Thymus (tissue), 14 donors: ENCODE measurements around the gene ZNF502. TPM values are rescaled to one million over a fixed set of nuclear protein-coding genes. Genes with fewer than 3 reads are reported as not detected.
"Not testable (repeated sequence)": the region's sequence is repeated elsewhere in the genome, so short reads cannot be mapped to it uniquely, and the experiment has no call there.

ENCODE experiments used
- DNase-seq, 9 donors: peaks; one replicate each; pipeline ENCODE4 v3.0.0-alpha.2; 2013; ENCODE audit warnings: low spot score in 9 of 9, low read depth in 6 of 9, missing footprints in 1 of 9
- H3K27ac ChIP-seq, 2 donors: one replicate each; pipeline ENCODE4 v1.5.1; 2013; ENCODE audit warnings: control low read depth in 1 of 2, low read depth in 1 of 2, low read length in 1 of 2, mild to moderate bottlenecking in 1 of 2, moderate library complexity in 1 of 2
- H3K27me3 ChIP-seq, 2 donors: one replicate each; pipeline ENCODE4 v1.5.1; 2013; ENCODE audit warnings: low read length in 1 of 2; ENCODE audit not compliant: control insufficient read depth in 2 of 2, insufficient read depth in 1 of 2
- H3K36me3 ChIP-seq, 2 donors: one replicate each; pipeline ENCODE4 v1.5.1; 2013; ENCODE audit warnings: low read length in 1 of 2, mild to moderate bottlenecking in 1 of 2, moderate library complexity in 1 of 2; ENCODE audit not compliant: control insufficient read depth in 2 of 2, insufficient read depth in 2 of 2
- H3K4me1 ChIP-seq, 2 donors: one replicate each; pipeline ENCODE4 v1.5.1; 2013; ENCODE audit warnings: low read length in 2 of 2; ENCODE audit not compliant: control insufficient read depth in 2 of 2, insufficient read depth in 2 of 2
- H3K4me3 ChIP-seq, 2 donors: one replicate each; pipeline ENCODE4 v1.5.1; 2013; ENCODE audit warnings: low read length in 2 of 2, control low read depth in 1 of 2, mild to moderate bottlenecking in 1 of 2
- H3K9me3 ChIP-seq, 2 donors: one replicate each; pipeline ENCODE4 v1.5.1; 2013; ENCODE audit warnings: low read length in 1 of 2, mild to moderate bottlenecking in 1 of 2; ENCODE audit not compliant: control insufficient read depth in 2 of 2, insufficient read depth in 1 of 2
- WGBS: extraction: QIAGEN DNeasy Blood & Tissue Kit; methylation state at CpG from one replicate; pipeline ENCODE4 v1.1.7; 2013; 5-methylcytosine and 5-hydroxymethylcytosine counted together
- long read RNA-seq, 10 donors: transcript quantifications; one replicate each; lab custom pipeline, GENCODE V29; 2026
- polyA plus RNA-seq: library from polyadenylated mRNA; stranded (reverse); fragments of 200-250 nt; gene quantifications from one replicate; pipeline ENCODE4 v1.2.3, GENCODE V29; 2013
- total RNA-seq: library from RNA; stranded (reverse); fragments of 120-200 nt; gene quantifications from one replicate; pipeline ENCODE4 v1.2.4, GENCODE V29; 2013
- donor health status: healthy.

ZNF502 gene
- 4.9 TPM for total RNA-seq
- 4.7 TPM for polyA plus RNA-seq
- long read RNA-seq, donor 1 = 0 reads
- long read RNA-seq, donor 2, partial matches to known transcripts = 0 of 4 reads
- long read RNA-seq, donor 2, other reads (novel, unspliced or antisense) = 0 of 4 reads
- long read RNA-seq, donor 3, partial matches to known transcripts = 0 of 3 reads
- long read RNA-seq, donor 3, other reads (novel, unspliced or antisense) = 0 of 3 reads
- long read RNA-seq, donor 4, partial matches to known transcripts = 0 of 1 reads
- long read RNA-seq, donor 4, other reads (novel, unspliced or antisense) = 0 of 1 reads
- long read RNA-seq, donor 5, partial matches to known transcripts = 0 of 1 reads
- long read RNA-seq, donor 5, other reads (novel, unspliced or antisense) = 0 of 1 reads
- long read RNA-seq, donor 6, partial matches to known transcripts = 0 of 2 reads
- long read RNA-seq, donor 6, other reads (novel, unspliced or antisense) = 0 of 2 reads
- long read RNA-seq, donor 7, partial matches to known transcripts = 0 of 1 reads
- long read RNA-seq, donor 7, other reads (novel, unspliced or antisense) = 0 of 1 reads
- long read RNA-seq, donor 8, partial matches to known transcripts = 0 of 2 reads
- long read RNA-seq, donor 8, other reads (novel, unspliced or antisense) = 0 of 2 reads
- long read RNA-seq, donor 9, partial matches to known transcripts = 0 of 1 reads
- long read RNA-seq, donor 9, other reads (novel, unspliced or antisense) = 0 of 1 reads
- long read RNA-seq, donor 10, partial matches to known transcripts = 0 of 2 reads
- long read RNA-seq, donor 10, other reads (novel, unspliced or antisense) = 0 of 2 reads

GRCh38 chr3:44712455-44713075 is at the start of gene ZNF502:
ZNF502 (plus strand) TSS chr3:44712660; CDS start chr3:44720262, 7,602 bp downstream.
- Histone ChIP-seq H3K27ac (peak within 1 kb of the TSS; percentile 18 to 41), H3K36me3 (peaks cover 0 to 2% of the 10 kb centered on the region in 2 donors), H3K27me3 (no peaks in the 10 kb centered on the region), H3K4me1 (peaks cover 0 to 5% of the 10 kb centered on the region in 2 donors), H3K9me3 (peaks cover 1 to 25% of the 10 kb centered on the region in 2 donors), H3K4me3 (peak within 1 kb of the TSS; percentile 79 to 80)
- WGBS = 9% methylated on average over 36 of the region's 36 CpGs
- DNase-seq = peak in 8 of 9 donors; percentile 26 to 77 (median 42)

GRCh38 chr3:44665173-44665572 is 47.3 kb upstream of the ZNF502 start:
- 97% methylated on average over 3 of the region's 3 CpGs for whole genome bisulfite sequencing
- H3K4me1 ChIP-seq = no peaks in the 10 kb centered on the region
- no peak overlapping the region for H3K4me3 ChIP-seq

GRCh38 chr3:44666346-44666745 is 46.1 kb upstream of the ZNF502 start:
- H3K27ac ChIP-seq = no peak overlapping the region
- no peak overlapping the region for H3K4me3 ChIP-seq
- H3K9me3 ChIP-seq = no peaks in the 10 kb centered on the region
- no peaks in the 10 kb centered on the region for H3K4me1 ChIP-seq
- no peaks in the 10 kb centered on the region for H3K36me3 ChIP-seq
- 98% methylated on average over 4 of the region's 4 CpGs for WGBS
- H3K27me3 ChIP-seq = no peaks in the 10 kb centered on the region
- no peak for DNase-seq

More at GRCh38 chr3:44665173-44665572, 47.3 kb upstream of the ZNF502 start:
- Histone ChIP-seq H3K9me3 (no peaks in the 10 kb centered on the region), H3K36me3 (peaks cover 3 to 5% of the 10 kb centered on the region in 2 donors), H3K27me3 (no peaks in the 10 kb centered on the region), H3K27ac (no peak overlapping the region)
- DNase-seq = no peak

GRCh38 chr3:44669760-44670159 is 42.7 kb upstream of the ZNF502 start:
- H3K4me3 ChIP-seq = no peak overlapping the region
- H3K36me3 ChIP-seq = no peaks in the 10 kb centered on the region
- no peaks in the 10 kb centered on the region for H3K4me1 ChIP-seq
- H3K27ac ChIP-seq = no peak overlapping the region
- peaks cover 0 to 7% of the 10 kb centered on the region in 2 donors for H3K9me3 ChIP-seq
- DNase-seq = no peak
- 93% methylated on average over 6 of the region's 6 CpGs for WGBS
- no peaks in the 10 kb centered on the region for H3K27me3 ChIP-seq

GRCh38 chr3:44673466-44673865 is 39.0 kb upstream of the ZNF502 start:
- H3K36me3 ChIP-seq, H3K4me1 ChIP-seq, H3K27ac ChIP-seq, DNase-seq, H3K4me3 ChIP-seq, H3K27me3 ChIP-seq: not testable (repeated sequence)
- peaks cover 1 to 18% of the 10 kb centered on the region in 2 donors for H3K9me3 ChIP-seq
- WGBS = 97% methylated on average over 8 of the region's 8 CpGs

- peaks cover 1 to 18% of the 10 kb centered on the region in 2 donors for H3K9me3 ChIP-seq
- H3K4me3 ChIP-seq = no peak overlapping the region
- H3K27ac ChIP-seq = no peak overlapping the region
- H3K4me1 ChIP-seq = no peaks in the 10 kb centered on the region
- H3K36me3 ChIP-seq = no peaks in the 10 kb centered on the region
- no peak for DNase-seq
- no peaks in the 10 kb centered on the region for H3K27me3 ChIP-seq
- WGBS = 74% methylated on average over 2 of the region's 2 CpGs
These were observed 38.2 kb upstream of the ZNF502 start for GRCh38 chr3:44674211-44674610.

- H3K27me3 ChIP-seq = no peaks in the 10 kb centered on the region
- WGBS = 97% methylated on average over 5 of the region's 5 CpGs
- no peaks in the 10 kb centered on the region for H3K4me1 ChIP-seq
- H3K27ac ChIP-seq = no peak overlapping the region
- DNase-seq = no peak
- no peak overlapping the region for H3K4me3 ChIP-seq
- H3K9me3 ChIP-seq = peaks cover 1 to 18% of the 10 kb centered on the region in 2 donors
- no peaks in the 10 kb centered on the region for H3K36me3 ChIP-seq
These were observed 33.9 kb upstream of the ZNF502 start for GRCh38 chr3:44678480-44679116.

GRCh38 chr3:44680921-44681455 is 31.5 kb upstream of the ZNF502 start:
- Histone ChIP-seq H3K4me1 (peaks cover 4 to 6% of the 10 kb centered on the region in 2 donors), H3K4me3 (no peak overlapping the region), H3K9me3 (peaks cover 0 to 5% of the 10 kb centered on the region in 2 donors), H3K27ac (no peak overlapping the region), H3K27me3 (peaks cover 0 to 3% of the 10 kb centered on the region in 2 donors), H3K36me3 (peaks cover 0 to 5% of the 10 kb centered on the region in 2 donors)
- WGBS = 98% methylated on average over 4 of the region's 4 CpGs
- no peak for DNase-seq
